ENCODE results near the gene POMGNT2.

The POMGNT2 gene

GRCh38 chr3:43094851-43095250, 11.0 kb downstream of the POMGNT2 start:
- POLR2A ChIA-PET: no interaction called here
- TF ChIP-seq SUZ12 (IDR thresholded peaks at IDR 0.05): no peak
- no peak for DNase-seq (ENCODE audit: extremely low spot score)
- CTCF ChIA-PET: no interaction called here

GRCh38 chr3:43094381-43094780, 11.5 kb downstream of the POMGNT2 start:
- TF ChIP-seq LEF1 (IDR thresholded peaks at IDR 0.05; ENCODE audit: borderline replicate concordance) (no peak), TARDBP (IDR thresholded peaks at IDR 0.05) (no peak), ELF4 (IDR thresholded peaks at IDR 0.05) (no peak), FOXK2 (IDR thresholded peaks at IDR 0.05) (no peak), ZNF384 (IDR thresholded peaks at IDR 0.05) (no peak), PKNOX1 (IDR thresholded peaks at IDR 0.05) (no peak)
- POLR2A ChIA-PET: no interaction called here
- CTCF ChIA-PET: no interaction called here
- no peak for DNase-seq (ENCODE audit: extremely low spot score)

GRCh38 chr3:43093974-43094373, 11.9 kb downstream of the POMGNT2 start:
- POLR2A ChIA-PET: no interaction called here
- DNase-seq (ENCODE audit: extremely low spot score): no peak
- TF ChIP-seq TARDBP (IDR thresholded peaks at IDR 0.05) (no peak), BHLHE40 (IDR thresholded peaks at IDR 0.05; ENCODE audit: borderline replicate concordance) (no peak), FOXM1 (IDR thresholded peaks at IDR 0.05; ENCODE audit: borderline replicate concordance) (no peak), NFRKB (IDR thresholded peaks at IDR 0.05) (no peak), L3MBTL2 (conservative IDR thresholded peaks at IDR 0.05) (no peak), SUZ12 (IDR thresholded peaks at IDR 0.05) (no peak), HDGF (IDR thresholded peaks at IDR 0.05; ENCODE audit: borderline replicate concordance) (no peak), ARNT (IDR thresholded peaks at IDR 0.05) (no peak)
- CTCF ChIA-PET: no interaction called here

- POLR2A ChIA-PET: no interaction called here
- CTCF ChIA-PET: no interaction called here
- TF ChIP-seq FOXM1 (IDR thresholded peaks at IDR 0.05; ENCODE audit: borderline replicate concordance) (no peak), L3MBTL2 (conservative IDR thresholded peaks at IDR 0.05) (no peak), FOXK2 (IDR thresholded peaks at IDR 0.05) (no peak), FOXA1 (IDR thresholded peaks at IDR 0.05) (no peak)
- no peak for DNase-seq (ENCODE audit: extremely low spot score)
Measured at GRCh38 chr3:43093006-43093405, 12.9 kb downstream of the POMGNT2 start.

GRCh38 chr3:43091481-43091880, 14.4 kb downstream of the POMGNT2 start:
- ChIA-PET CTCF (interaction anchor here (0.9 kb wide), 1 partner anchor 130 kb away, joined by 3 read pairs; no protein-coding TSS in a partner anchor), POLR2A (no interaction called here)
- no peak for TF ChIP-seq PKNOX1 (IDR thresholded peaks at IDR 0.05)
- TF ChIP-seq TARDBP (IDR thresholded peaks at IDR 0.05): no peak
- TF ChIP-seq FOXM1 (IDR thresholded peaks at IDR 0.05; ENCODE audit: borderline replicate concordance): no peak
- TF ChIP-seq SP1 (IDR thresholded peaks at IDR 0.05): no peak
- TF ChIP-seq BHLHE40 (IDR thresholded peaks at IDR 0.05; ENCODE audit: borderline replicate concordance): no peak
- no peak for TF ChIP-seq FOXA1 (IDR thresholded peaks at IDR 0.05)
- TF ChIP-seq HDGF (IDR thresholded peaks at IDR 0.05; ENCODE audit: borderline replicate concordance): no peak
- TF ChIP-seq ARNT (IDR thresholded peaks at IDR 0.05): no peak
- no peak for TF ChIP-seq LEF1 (IDR thresholded peaks at IDR 0.05; ENCODE audit: borderline replicate concordance)
- no peak for TF ChIP-seq ZNF384 (IDR thresholded peaks at IDR 0.05)
- no peak for TF ChIP-seq CTBP1 (IDR thresholded peaks at IDR 0.05; ENCODE audit: borderline replicate concordance)
- no peak for TF ChIP-seq FOXK2 (IDR thresholded peaks at IDR 0.05)
- no peak for TF ChIP-seq SUZ12 (IDR thresholded peaks at IDR 0.05)
- TF ChIP-seq ELF4 (IDR thresholded peaks at IDR 0.05): no peak
- no peak for TF ChIP-seq NFRKB (IDR thresholded peaks at IDR 0.05)
- TF ChIP-seq L3MBTL2 (conservative IDR thresholded peaks at IDR 0.05): no peak
- DNase-seq (ENCODE audit: extremely low spot score): no peak

GRCh38 chr3:43090238-43090637, 15.6 kb downstream of the POMGNT2 start:
- DNase-seq (ENCODE audit: extremely low spot score): no peak
- ChIA-PET POLR2A (no interaction called here), CTCF (interaction anchor here (0.7 kb wide), 1 partner anchor 128 kb away, joined by 7 read pairs; no protein-coding TSS in a partner anchor)
- no peak for TF ChIP-seq NFRKB (IDR thresholded peaks at IDR 0.05)
- TF ChIP-seq PKNOX1 (IDR thresholded peaks at IDR 0.05): no peak
- no peak for TF ChIP-seq CTBP1 (IDR thresholded peaks at IDR 0.05; ENCODE audit: borderline replicate concordance)
- TF ChIP-seq FOXA1 (IDR thresholded peaks at IDR 0.05): no peak
- no peak for TF ChIP-seq ARNT (IDR thresholded peaks at IDR 0.05)
- TF ChIP-seq L3MBTL2 (conservative IDR thresholded peaks at IDR 0.05): no peak
- TF ChIP-seq ELF4 (IDR thresholded peaks at IDR 0.05): no peak

GRCh38 chr3:43089081-43089480, 16.8 kb downstream of the POMGNT2 start:
- CTCF ChIA-PET: interaction anchor here (0.6 kb wide), 1 partner anchor 63 kb away, joined by 3 read pairs; no protein-coding TSS in a partner anchor
- POLR2A ChIA-PET: no interaction called here
- TF ChIP-seq PKNOX1 (IDR thresholded peaks at IDR 0.05) (no peak), ELF4 (IDR thresholded peaks at IDR 0.05) (no peak), CTBP1 (IDR thresholded peaks at IDR 0.05; ENCODE audit: borderline replicate concordance) (no peak)
- DNase-seq (ENCODE audit: extremely low spot score): no peak

All from HEK293T (cell line).